HEK293 (cell line): ENCODE results near the gene RBM20.
A peak's percentile ranks its signal among the peaks of the same experiment; 100 is the strongest.

ENCODE experiments used
- BCL11A ChIP-seq: fragments of 450-650 bp; formaldehyde crosslinking; IDR thresholded peaks from 2 replicates; pipeline ENCODE4 v1.5.1; 2016; ENCODE audit warnings: low read depth, missing biosample characterization, missing genetic modification characterization
- GFI1B ChIP-seq: fragments of 450-650 bp; formaldehyde crosslinking; IDR thresholded peaks from 2 replicates; pipeline ENCODE4 v1.5.1; 2016; ENCODE audit warnings: missing biosample characterization, missing genetic modification characterization
- GLIS1 ChIP-seq: fragments of 450-650 bp; formaldehyde crosslinking; IDR thresholded peaks from 2 replicates; pipeline ENCODE4 v1.5.1; 2016; ENCODE audit warnings: missing biosample characterization, missing genetic modification characterization
- GLIS2 ChIP-seq: fragments of 450-650 bp; formaldehyde crosslinking; IDR thresholded peaks from 2 replicates; pipeline ENCODE4 v1.5.1; 2016; ENCODE audit warnings: missing biosample characterization, missing genetic modification characterization
- HOXD13 ChIP-seq: sonication (generic); formaldehyde crosslinking; IDR thresholded peaks from 2 replicates; pipeline ENCODE4 v1.8.0; 2022; ENCODE audit warnings: missing genetic modification reagents, borderline replicate concordance
- KLF7 ChIP-seq: fragments of 450-650 bp; formaldehyde crosslinking; IDR thresholded peaks from 2 replicates; pipeline ENCODE4 v1.5.1; 2016; ENCODE audit warnings: missing biosample characterization, missing genetic modification characterization, borderline replicate concordance
- KLF9 ChIP-seq: fragments of 450-650 bp; formaldehyde crosslinking; IDR thresholded peaks from 2 replicates; pipeline ENCODE4 v1.5.1; 2016; ENCODE audit warnings: missing biosample characterization, missing genetic modification characterization, low read depth
- PRDM1 ChIP-seq: fragments of 450-650 bp; formaldehyde crosslinking; IDR thresholded peaks from 2 replicates; pipeline ENCODE4; 2016; ENCODE audit warnings: missing biosample characterization, missing genetic modification characterization
- SALL2 ChIP-seq: fragments of 450-650 bp; formaldehyde crosslinking; IDR thresholded peaks from 2 replicates; pipeline ENCODE4 v1.5.0; 2017; ENCODE audit warnings: missing biosample characterization, mild to moderate bottlenecking, missing genetic modification characterization, borderline replicate concordance
- SP2 ChIP-seq: fragments of 450-650 bp; formaldehyde crosslinking; IDR thresholded peaks from 2 replicates; pipeline ENCODE4 v1.5.1; 2016; ENCODE audit warnings: missing biosample characterization, missing genetic modification characterization
- TRIM28 ChIP-seq: IDR thresholded peaks from 2 replicates; pipeline ENCODE4 v1.6.1; 2011; ENCODE audit warnings: low read length, control low read depth, borderline replicate concordance
- ZBTB20 ChIP-seq: fragments of 450-650 bp; formaldehyde crosslinking; IDR thresholded peaks from 2 replicates; pipeline ENCODE4 v1.5.1; 2016; ENCODE audit warnings: missing biosample characterization, missing genetic modification characterization
- ZFP3 ChIP-seq: fragments of 450-650 bp; formaldehyde crosslinking; IDR thresholded peaks from 2 replicates; pipeline ENCODE4 v1.5.1; 2016; ENCODE audit warnings: low read depth, missing biosample characterization, missing genetic modification characterization
- ZIC2 ChIP-seq: fragments of 450-650 bp; formaldehyde crosslinking; IDR thresholded peaks from 2 replicates; pipeline ENCODE4 v1.5.1; 2016; ENCODE audit warnings: missing biosample characterization, missing genetic modification characterization
- ZNF121 ChIP-seq: fragments of 450-650 bp; formaldehyde crosslinking; IDR thresholded peaks from 2 replicates; pipeline ENCODE4 v1.5.1; 2016; ENCODE audit warnings: missing biosample characterization, missing genetic modification characterization
- ZNF221 ChIP-seq: fragments of 450-650 bp; formaldehyde crosslinking; IDR thresholded peaks from 2 replicates; pipeline ENCODE4 v1.5.1; 2017; ENCODE audit warnings: missing biosample characterization, missing genetic modification characterization, borderline replicate concordance
- ZNF274 ChIP-seq, 2 experiments: fragments of 200-500 bp in 1 of 2; fragments of 450-650 bp in 1 of 2; sonication (Bioruptor generic) in 1 of 2; formaldehyde crosslinking in 1 of 2; IDR thresholded peaks; 2 replicates each; pipeline versions ENCODE4 v1.5.1 to v1.6.1; 2014 to 2016; ENCODE audit warnings: borderline replicate concordance in 1 of 2, inconsistent platforms in 1 of 2, low read length in 1 of 2, missing biosample characterization in 1 of 2, missing genetic modification characterization in 1 of 2
- ZNF433 ChIP-seq: fragments of 450-650 bp; formaldehyde crosslinking; IDR thresholded peaks from 2 replicates; pipeline ENCODE4 v1.5.1; 2016; ENCODE audit warnings: missing biosample characterization, missing genetic modification characterization, low read depth
- ZNF488 ChIP-seq: fragments of 450-650 bp; formaldehyde crosslinking; IDR thresholded peaks from 2 replicates; pipeline ENCODE4 v1.5.1; 2016; ENCODE audit warnings: missing biosample characterization, missing genetic modification characterization
- ZNF510 ChIP-seq: fragments of 450-650 bp; formaldehyde crosslinking; IDR thresholded peaks from 2 replicates; pipeline ENCODE4 v1.5.1; 2018; ENCODE audit warnings: mild to moderate bottlenecking, missing genetic modification characterization, missing biosample characterization; ENCODE audit not compliant: insufficient replicate concordance
- ZNF544 ChIP-seq: fragments of 450-650 bp; formaldehyde crosslinking; IDR thresholded peaks from 2 replicates; pipeline ENCODE4 v1.5.0; 2017; ENCODE audit warnings: missing biosample characterization, missing genetic modification characterization
- ZNF555 ChIP-seq: fragments of 450-650 bp; formaldehyde crosslinking; conservative IDR thresholded peaks from 2 replicates; pipeline ENCODE4 v1.5.1; 2017; ENCODE audit warnings: missing biosample characterization, mild to moderate bottlenecking, missing genetic modification characterization, inconsistent platforms
- ZNF600 ChIP-seq: fragments of 450-650 bp; formaldehyde crosslinking; IDR thresholded peaks from 2 replicates; pipeline ENCODE4 v1.5.1; 2016; ENCODE audit warnings: missing biosample characterization, missing genetic modification characterization
- ZNF623 ChIP-seq: fragments of 450-650 bp; formaldehyde crosslinking; IDR thresholded peaks from 2 replicates; pipeline ENCODE4 v1.5.1; 2016; ENCODE audit warnings: missing biosample characterization, missing genetic modification characterization
- ZNF626 ChIP-seq: fragments of 450-650 bp; sonication (Bioruptor Pico); formaldehyde crosslinking; IDR thresholded peaks from 2 replicates; pipeline ENCODE4 v1.5.1; 2018; ENCODE audit warnings: missing biosample characterization, missing genetic modification characterization, inconsistent platforms
- ZNF660 ChIP-seq: fragments of 450-650 bp; IDR thresholded peaks from 2 replicates; pipeline ENCODE4 v1.5.1; 2018; ENCODE audit warnings: missing biosample characterization, mild to moderate bottlenecking, missing genetic modification characterization
- ZNF670 ChIP-seq: fragments of 450-650 bp; formaldehyde crosslinking; IDR thresholded peaks from 2 replicates; pipeline ENCODE4 v1.5.1; 2016; ENCODE audit warnings: missing biosample characterization, missing genetic modification characterization, low read depth
- ZSCAN23 ChIP-seq: fragments of 450-650 bp; formaldehyde crosslinking; IDR thresholded peaks from 2 replicates; pipeline ENCODE4 v1.5.1; 2016; ENCODE audit warnings: missing biosample characterization, missing genetic modification characterization
- ZSCAN30 ChIP-seq: fragments of 450-650 bp; IDR thresholded peaks from 2 replicates; pipeline ENCODE4 v1.5.1; 2018; ENCODE audit warnings: missing biosample characterization, mild to moderate bottlenecking, missing genetic modification characterization, moderate library complexity
- TF ChIP-seq, protein P1 (sequence below): fragments of 450-650 bp; formaldehyde crosslinking; IDR thresholded peaks from 2 replicates; pipeline ENCODE4 v1.5.1; 2016; ENCODE audit warnings: missing biosample characterization, missing genetic modification characterization
- TF ChIP-seq, protein P2 (sequence below): fragments of 450-650 bp; formaldehyde crosslinking; conservative IDR thresholded peaks from 2 replicates; pipeline ENCODE4 v1.5.1; 2016; ENCODE audit warnings: low read depth, missing biosample characterization, missing genetic modification characterization
- TF ChIP-seq, protein P3 (sequence below): fragments of 450-650 bp; IDR thresholded peaks from 2 replicates; pipeline ENCODE4 v1.5.1; 2018; ENCODE audit warnings: missing biosample characterization, mild to moderate bottlenecking, missing genetic modification characterization

Gene RBM20

GRCh38 chr10:110634527-110635209 lies 9.5 kb upstream of the RBM20 start (continued):
- TF ChIP-seq ZNF274 (IDR thresholded peaks at IDR 0.05; ENCODE audit: low read length) (no peak), ZNF274 (tag by site-specific recombination; IDR thresholded peaks at IDR 0.05; ENCODE audit: borderline replicate concordance) (no peak), ZNF121 (tag by site-specific recombination) (no peak), GLIS1 (0 out of 2 replicates have a peak, but pooled peaks have one; percentile 26), BCL11A (no peak; the same call in 1 of the 2 replicates), ZBTB20 (tag by site-specific recombination) (no peak), SP2 (no peak), ZNF221 (tag by site-specific recombination) (no peak), GLIS2 (tag by site-specific recombination) (no peak), KLF7 (tag by site-specific recombination) (no peak), ZNF510 (tag by site-specific recombination) (no peak), ZSCAN30 (tag by site-specific recombination) (0 out of 2 replicates have a peak, but pooled peaks have one; percentile 34), ZNF600 (peak; percentile 61; the same call in 1 of the 2 replicates), SALL2 (tag by site-specific recombination) (no peak), ZFP3 (tag by site-specific recombination) (no peak), ZSCAN23 (tag by site-specific recombination) (no peak), ZNF433 (no peak), KLF9 (no peak), ZNF555 (tag by site-specific recombination) (no peak), ZNF660 (tag by site-specific recombination) (no peak), TRIM28 (no peak), HOXD13 (CRISPR knock-in tag) (no peak), ZIC2 (tag by site-specific recombination) (no peak), GFI1B (tag by site-specific recombination) (no peak), ZNF544 (no peak), ZNF626 (tag by site-specific recombination) (no peak), PRDM1 (tag by site-specific recombination) (no peak), ZNF670 (tag by site-specific recombination) (no peak), ZNF623 (tag by site-specific recombination) (no peak), ZNF488 (tag by site-specific recombination) (no peak)
- TF ChIP-seq, protein P1, sequence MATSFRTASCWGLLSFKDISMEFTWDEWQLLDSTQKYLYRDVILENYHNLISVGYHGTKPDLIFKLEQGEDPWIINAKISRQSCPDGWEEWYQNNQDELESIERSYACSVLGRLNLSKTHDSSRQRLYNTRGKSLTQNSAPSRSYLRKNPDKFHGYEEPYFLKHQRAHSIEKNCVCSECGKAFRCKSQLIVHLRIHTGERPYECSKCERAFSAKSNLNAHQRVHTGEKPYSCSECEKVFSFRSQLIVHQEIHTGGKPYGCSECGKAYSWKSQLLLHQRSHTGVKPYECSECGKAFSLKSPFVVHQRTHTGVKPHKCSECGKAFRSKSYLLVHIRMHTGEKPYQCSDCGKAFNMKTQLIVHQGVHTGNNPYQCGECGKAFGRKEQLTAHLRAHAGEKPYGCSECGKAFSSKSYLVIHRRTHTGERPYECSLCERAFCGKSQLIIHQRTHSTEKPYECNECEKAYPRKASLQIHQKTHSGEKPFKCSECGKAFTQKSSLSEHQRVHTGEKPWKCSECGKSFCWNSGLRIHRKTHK (tag by site-specific recombination), result no peak
- TF ChIP-seq, protein P2, sequence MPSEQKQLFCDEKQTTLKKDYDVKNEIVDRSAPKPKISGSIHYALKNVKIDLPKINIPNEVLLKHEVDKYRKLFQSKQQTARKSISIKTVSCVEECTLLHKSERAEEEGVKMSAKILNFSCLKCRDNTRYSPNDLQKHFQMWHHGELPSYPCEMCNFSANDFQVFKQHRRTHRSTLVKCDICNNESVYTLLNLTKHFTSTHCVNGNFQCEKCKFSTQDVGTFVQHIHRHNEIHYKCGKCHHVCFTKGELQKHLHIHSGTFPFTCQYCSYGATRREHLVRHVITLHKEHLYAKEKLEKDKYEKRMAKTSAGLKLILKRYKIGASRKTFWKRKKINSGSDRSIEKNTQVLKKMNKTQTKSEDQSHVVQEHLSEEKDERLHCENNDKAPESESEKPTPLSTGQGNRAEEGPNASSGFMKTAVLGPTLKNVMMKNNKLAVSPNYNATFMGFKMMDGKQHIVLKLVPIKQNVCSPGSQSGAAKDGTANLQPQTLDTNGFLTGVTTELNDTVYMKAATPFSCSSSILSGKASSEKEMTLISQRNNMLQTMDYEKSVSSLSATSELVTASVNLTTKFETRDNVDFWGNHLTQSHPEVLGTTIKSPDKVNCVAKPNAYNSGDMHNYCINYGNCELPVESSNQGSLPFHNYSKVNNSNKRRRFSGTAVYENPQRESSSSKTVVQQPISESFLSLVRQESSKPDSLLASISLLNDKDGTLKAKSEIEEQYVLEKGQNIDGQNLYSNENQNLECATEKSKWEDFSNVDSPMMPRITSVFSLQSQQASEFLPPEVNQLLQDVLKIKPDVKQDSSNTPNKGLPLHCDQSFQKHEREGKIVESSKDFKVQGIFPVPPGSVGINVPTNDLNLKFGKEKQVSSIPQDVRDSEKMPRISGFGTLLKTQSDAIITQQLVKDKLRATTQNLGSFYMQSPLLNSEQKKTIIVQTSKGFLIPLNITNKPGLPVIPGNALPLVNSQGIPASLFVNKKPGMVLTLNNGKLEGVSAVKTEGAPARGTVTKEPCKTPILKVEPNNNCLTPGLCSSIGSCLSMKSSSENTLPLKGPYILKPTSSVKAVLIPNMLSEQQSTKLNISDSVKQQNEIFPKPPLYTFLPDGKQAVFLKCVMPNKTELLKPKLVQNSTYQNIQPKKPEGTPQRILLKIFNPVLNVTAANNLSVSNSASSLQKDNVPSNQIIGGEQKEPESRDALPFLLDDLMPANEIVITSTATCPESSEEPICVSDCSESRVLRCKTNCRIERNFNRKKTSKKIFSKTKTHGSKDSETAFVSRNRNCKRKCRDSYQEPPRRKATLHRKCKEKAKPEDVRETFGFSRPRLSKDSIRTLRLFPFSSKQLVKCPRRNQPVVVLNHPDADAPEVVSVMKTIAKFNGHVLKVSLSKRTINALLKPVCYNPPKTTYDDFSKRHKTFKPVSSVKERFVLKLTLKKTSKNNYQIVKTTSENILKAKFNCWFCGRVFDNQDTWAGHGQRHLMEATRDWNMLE (tag by site-specific recombination), result no peak
- TF ChIP-seq, protein P3, sequence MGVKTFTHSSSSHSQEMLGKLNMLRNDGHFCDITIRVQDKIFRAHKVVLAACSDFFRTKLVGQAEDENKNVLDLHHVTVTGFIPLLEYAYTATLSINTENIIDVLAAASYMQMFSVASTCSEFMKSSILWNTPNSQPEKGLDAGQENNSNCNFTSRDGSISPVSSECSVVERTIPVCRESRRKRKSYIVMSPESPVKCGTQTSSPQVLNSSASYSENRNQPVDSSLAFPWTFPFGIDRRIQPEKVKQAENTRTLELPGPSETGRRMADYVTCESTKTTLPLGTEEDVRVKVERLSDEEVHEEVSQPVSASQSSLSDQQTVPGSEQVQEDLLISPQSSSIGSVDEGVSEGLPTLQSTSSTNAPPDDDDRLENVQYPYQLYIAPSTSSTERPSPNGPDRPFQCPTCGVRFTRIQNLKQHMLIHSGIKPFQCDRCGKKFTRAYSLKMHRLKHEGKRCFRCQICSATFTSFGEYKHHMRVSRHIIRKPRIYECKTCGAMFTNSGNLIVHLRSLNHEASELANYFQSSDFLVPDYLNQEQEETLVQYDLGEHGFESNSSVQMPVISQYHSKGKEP (tag by site-specific recombination), result peak; percentile 21; the same call in 1 of the 2 replicates
